ENCODE data around the gene DIRAS1.
"Not testable (repeated sequence)": the region's sequence is repeated elsewhere in the genome, so short reads cannot be mapped to it uniquely, and the experiment has no call there.

Gene DIRAS1

GRCh38 chr19:2703691-2704216 is 17.4 kb downstream of the DIRAS1 start:
- DNase-seq: no peak

DNA sequence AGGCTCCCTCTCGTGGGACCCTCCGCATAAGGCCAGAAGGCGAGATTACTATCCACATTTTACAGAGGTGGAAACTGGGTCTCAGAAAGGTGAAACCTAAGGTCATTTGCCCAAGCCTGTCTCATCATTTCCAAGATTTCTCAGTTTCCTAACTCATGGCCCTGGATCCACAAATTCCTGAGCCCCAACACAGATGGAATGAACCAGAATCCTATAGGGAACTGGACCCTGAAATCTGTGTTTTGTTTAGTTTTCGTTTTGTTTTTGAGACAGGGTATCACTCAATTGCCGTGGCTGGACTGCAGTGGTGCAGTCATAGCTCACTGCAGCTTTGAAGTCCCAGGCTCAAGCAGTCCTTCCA is 18.1 kb downstream of the DIRAS1 start:
- DNase-seq: no peak

DNA sequence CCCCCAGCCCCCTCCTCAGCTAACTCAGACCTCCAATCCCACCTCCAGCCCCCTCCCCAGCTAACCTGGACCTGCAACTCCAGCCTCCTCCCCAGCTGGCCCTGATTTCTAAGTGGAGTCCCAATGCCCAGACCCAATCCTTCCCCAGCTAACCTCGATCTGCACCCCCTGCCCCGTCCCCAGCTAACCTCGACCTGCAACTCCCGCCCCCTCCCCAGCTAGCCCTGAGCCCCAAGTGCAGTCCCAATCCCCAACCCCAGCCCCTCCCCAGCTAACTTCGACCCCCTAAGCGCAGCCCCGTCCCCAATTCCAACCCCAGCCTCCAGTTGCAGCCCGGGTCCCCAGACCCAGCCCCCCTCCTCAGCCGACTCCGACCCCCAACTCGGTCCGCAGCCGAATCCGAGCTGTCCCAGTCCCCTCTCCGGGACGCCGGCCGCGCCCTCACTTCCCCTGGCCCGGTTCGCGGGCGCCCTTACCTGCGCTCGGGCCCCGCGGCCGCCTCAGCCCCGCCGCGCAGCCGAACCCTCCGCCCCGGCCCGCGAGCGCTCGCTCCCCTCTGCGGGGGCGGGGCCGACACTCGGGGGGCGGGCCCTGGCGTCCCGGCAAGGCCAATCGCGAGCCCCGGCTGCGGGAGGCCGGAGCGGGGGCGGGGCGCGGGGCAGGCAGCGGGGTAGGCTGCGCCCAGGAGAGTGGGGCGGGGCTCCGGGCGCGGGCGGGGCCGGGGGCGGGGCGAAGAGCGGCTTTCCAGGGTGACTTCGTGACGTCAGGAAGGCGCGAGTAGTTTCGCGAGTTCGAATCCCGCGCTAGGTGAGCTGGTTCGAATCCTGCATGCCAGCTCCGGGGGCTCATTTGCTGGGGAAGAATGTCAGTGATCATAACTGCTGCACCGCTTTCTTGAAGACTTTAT is 18.7 kb downstream of the DIRAS1 start, which contains the start of gene GNG7:
GNG7 (minus strand) TSS at position 525 of the 907 bp plus-strand sequence. CDS start 182,006 bp downstream, outside the sequence.
- DNase-seq: peak; percentile 95

- DNase-seq: no peak
Measured at GRCh38 chr19:2701361-2702169, 19.6 kb downstream of the DIRAS1 start.

- DNase-seq: no peak
Measured at GRCh38 chr19:2700660-2701360, 20.4 kb downstream of the DIRAS1 start.

DNA sequence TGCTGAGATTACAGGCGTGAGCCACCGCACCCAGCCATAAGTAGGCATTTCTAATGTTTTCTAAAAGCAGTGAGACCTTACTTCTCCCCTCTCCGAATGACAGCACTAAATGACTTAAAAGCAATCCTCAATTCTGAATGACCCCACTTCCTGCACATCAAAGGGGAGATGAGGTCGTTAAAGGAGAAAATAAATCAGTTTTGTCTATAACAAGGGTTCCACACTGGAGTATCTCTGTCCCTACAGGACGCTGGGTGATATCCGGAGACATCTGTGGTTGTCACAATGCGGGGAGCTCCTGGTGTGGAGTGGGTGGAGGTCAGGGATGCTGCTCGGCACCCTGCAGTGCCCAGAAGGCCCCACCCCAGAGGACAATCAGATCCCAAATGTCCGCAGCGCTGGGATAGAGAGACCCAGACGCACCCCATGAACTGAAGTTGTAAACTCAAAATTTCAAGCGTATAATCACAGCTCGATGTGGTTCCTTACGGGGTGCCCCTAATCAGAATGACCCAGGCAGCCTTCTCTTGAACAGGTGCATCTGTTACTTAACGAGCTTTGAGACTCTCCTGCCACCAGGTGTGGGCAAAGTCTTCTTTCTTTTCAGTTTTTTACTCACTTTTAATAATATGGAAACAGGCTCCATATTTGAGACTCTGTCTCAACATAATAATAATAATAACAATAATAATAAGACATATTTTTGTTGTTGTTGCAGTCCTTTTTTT is 21.6 kb downstream of the DIRAS1 start:
- DNase-seq: no peak

DNA sequence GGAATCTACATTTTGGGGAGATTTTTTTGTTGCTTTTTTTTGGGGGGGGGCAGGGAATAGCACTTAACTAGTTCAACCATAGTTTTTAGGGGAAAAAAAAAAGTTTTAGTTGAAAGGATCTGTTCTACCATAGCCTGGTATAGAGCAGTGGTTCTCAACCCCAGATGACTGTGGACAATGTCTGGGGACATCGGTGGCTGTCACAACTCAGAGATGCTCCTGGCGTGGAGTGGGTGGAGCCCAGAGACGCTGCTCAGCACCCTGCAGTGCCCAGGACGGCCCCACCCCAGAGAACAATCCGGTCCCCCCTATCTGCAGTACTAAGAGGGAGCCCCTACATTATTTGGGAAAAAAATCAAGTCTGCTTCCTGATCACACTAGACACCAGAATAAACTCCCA is 27.0 kb downstream of the DIRAS1 start:
- DNase-seq: no peak

DNA sequence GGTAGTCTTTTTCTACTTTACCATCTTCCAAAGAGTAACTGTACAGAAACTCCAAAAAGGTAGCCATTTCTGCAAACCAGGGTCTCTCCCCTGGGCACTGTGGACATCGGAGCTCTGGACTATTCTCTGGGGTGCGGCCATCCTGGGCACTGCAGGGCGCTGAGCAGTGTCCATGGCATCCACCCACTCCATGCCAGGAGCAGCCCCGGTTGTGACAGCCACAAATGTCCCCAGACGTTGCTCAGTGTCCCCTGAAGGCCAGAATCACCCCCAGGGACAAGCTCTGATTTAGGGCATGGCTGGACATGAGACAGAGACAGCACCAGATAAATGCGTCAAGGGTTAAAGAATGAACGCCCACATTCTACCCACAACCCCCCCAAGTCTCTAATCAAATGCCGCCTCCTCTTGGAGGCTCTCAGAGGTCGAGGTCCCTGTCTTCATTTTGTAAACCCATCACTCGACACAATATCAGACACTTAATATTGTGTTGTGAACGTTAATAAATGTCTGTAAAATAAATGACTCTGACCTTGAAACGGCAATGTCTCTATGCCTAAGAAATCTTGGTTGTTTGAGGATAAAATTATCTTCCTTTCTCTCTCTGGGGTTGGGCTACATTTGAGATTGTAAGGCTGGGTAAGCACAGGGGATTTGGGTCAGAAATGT is 27.5 kb downstream of the DIRAS1 start:
- no peak for DNase-seq

- no peak for DNase-seq
Measured at GRCh38 chr19:2691951-2692350, 29.2 kb downstream of the DIRAS1 start.

GRCh38 chr19:2690856-2691255 is 30.3 kb downstream of the DIRAS1 start:
- no peak for DNase-seq

- no peak for DNase-seq
Measured at GRCh38 chr19:2686360-2686759, 34.8 kb downstream of the DIRAS1 start.

DNA sequence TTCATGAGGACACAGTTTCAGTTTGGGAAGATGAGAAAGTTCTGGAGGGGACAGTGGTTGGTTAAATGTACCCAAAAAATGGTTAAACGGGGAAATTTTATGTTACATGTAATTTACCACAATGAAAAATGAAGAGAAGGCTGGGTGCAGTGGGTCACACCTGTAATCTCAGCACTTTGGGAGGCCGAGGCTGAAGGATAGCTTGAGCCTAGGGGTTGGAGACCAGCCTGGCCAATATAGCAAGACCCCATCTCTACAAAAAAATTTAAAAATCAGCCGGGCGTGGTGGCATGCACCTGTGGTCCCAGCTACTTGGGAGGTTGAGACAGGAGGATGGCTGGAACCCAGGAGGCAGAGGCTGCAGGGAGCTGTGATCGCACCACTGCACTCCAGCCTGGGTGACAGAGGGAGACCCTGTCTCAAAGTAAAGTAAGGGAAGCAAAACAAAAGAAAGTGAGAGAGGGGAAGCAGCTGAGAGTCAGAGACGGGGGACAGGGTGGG is 35.9 kb downstream of the DIRAS1 start:
- no peak for DNase-seq

DNA sequence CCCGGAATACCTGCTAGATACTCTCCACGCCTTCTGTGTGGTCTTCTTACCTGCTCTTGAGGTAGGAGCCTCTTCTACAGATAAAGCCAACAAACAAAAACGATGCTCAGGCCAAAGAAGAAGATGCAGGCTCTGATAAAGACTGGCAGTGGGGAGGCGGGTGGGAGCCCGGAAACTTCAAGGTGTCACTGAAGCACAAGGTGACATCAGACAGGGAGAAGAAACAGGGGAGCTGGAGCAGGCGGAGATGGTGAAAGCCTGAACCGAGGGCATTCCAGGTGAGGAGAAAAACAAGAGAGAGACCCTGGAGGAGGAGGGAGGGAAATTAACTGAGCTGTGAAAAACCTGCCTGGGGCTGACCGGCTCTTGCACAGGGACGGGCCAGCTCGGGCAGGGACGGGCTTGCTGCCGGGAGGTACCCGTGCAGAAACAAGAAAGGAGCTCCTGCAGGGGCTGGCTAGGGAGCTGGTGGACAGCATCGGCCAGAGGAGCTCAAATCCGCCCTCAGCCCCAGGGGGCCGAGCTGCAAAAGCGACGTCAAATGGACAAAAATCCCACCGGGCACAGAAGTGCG is 37.7 kb downstream of the DIRAS1 start:
- DNase-seq: no peak

GRCh38 chr19:2680808-2681207 is 40.4 kb downstream of the DIRAS1 start:
- no peak for DNase-seq

GRCh38 chr19:2679439-2679838 is 41.7 kb downstream of the DIRAS1 start:
- no peak for DNase-seq

GRCh38 chr19:2678948-2679347 is 42.2 kb downstream of the DIRAS1 start:
- not testable (repeated sequence) for DNase-seq

DNA sequence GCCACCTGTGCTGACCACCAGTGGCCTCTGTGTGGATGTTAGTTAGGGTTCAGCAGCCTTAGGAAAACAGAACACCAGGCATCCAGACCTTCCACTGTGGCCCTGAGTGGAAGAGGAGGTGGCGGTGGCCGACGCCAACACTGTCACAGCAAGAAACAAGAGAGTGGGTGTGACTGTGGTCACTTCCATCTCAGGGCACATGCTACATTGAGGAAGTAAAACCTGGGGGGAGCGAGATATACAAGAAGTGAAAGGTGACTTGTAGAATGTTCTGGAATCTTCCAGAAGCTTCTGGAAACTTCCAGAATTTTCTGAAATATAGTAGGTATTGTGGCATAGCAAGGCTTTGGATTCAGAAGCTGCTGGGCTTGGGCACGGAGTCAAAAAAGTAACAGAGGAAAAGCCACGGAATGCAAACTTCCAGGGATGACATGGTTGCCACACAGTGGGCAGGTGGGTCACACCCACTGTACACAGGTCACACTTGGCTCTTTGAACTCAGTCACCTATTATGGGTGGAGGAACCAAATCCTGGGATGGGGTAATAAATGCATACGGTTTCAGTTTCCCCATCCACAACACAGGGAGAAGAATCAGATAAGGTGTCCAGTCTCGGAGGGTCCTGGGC is 43.0 kb downstream of the DIRAS1 start:
- DNase-seq: peak; percentile 9

DNA sequence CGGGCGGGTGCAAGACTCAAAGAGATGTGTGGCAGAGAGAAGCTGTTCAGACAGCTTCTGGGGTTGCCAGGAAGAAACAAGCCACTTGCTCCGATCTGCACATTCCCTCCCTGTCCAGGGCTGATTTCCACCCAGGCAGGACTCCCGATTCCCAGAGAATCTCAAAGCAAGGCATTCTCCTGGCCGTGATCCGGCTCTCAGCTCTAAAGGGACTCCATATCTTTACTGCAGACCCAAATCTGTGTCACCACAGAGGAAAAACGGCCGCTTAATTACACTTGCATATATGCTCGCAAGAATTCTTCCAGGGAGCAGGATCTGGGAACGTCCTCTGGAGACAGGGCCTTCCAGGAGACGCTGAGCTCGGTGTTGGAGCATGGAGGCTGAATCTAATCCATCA is 44.3 kb downstream of the DIRAS1 start:
- DNase-seq: no peak

DNA sequence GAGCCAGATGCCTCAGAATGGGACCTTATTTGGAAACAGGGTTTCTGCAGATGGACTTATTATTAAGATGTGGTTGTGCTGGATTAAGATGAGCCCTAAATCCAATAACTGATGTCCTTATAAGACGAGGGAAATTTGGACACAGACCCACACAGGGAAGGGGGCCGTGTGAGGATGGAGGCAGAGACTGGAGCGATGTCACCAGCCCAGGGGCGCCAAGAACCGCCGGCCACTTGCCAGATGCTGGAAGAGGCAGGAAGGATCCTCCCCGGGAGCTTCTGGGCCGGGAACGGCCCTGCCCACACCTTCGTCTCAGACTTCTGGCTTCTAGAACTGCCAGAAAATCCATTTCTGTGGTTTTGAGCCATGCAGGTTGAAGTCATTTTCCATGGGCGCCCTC is 45.3 kb downstream of the DIRAS1 start:
- no peak for DNase-seq

- DNase-seq: no peak
Measured at GRCh38 chr19:2670217-2670616, 51.0 kb downstream of the DIRAS1 start.

Measured in CD4-positive, alpha-beta T cell treated with Interleukin-12 subunit alpha and Interleukin-12 subunit beta, for 1 hour (primary cell).